HEK293 (cell line): ENCODE results near the gene GCLM.

Source experiments
- CTCF ChIA-PET: fragments of 350-600 bp; formaldehyde crosslinking; extraction: SDS; loops from one replicate; lab custom pipeline; 2021; ENCODE audit warnings: antibody characterized with exemption; lab: Yijun Ruan, JAX
- POLR2A ChIA-PET: fragments of 300-600 bp; formaldehyde crosslinking; extraction: SDS; loops from one replicate; lab custom pipeline; 2020; ENCODE audit warnings: antibody characterized with exemption, inconsistent platforms; lab: Yijun Ruan, JAX
- H3K27ac ChIP-seq: fragments of 200-500 bp; sonication (Bioruptor generic); 2 replicates; pipeline ENCODE4 v1.5.1; 2014; ENCODE audit warnings: low read depth, low read length, control low read depth, inconsistent platforms; ENCODE audit errors: extremely low read depth
- H3K36me3 ChIP-seq, 2 experiments: fragments of 200-500 bp in 1 of 2; sonication (Bioruptor generic) in 1 of 2; 1 replicate in 1 of 2; 2 replicates in 1 of 2; pipeline ENCODE4 v1.5.1; 2014 to 2017; ENCODE audit warnings: inconsistent platforms in 2 of 2, low read length in 2 of 2; ENCODE audit not compliant: control insufficient read depth in 2 of 2, insufficient read depth in 1 of 2
- H3K4me1 ChIP-seq: fragments of 200-500 bp; sonication (Bioruptor generic); 2 replicates; pipeline ENCODE4 v1.5.1; 2014; ENCODE audit warnings: mild to moderate bottlenecking, low read length, inconsistent platforms; ENCODE audit not compliant: control insufficient read depth, insufficient read depth
- H3K4me3 ChIP-seq: 2 replicates; pipeline ENCODE4 v1.5.1; 2011; ENCODE audit warnings: low read depth, mild to moderate bottlenecking, control low read depth, low read length, moderate library complexity
- H3K9me3 ChIP-seq: fragments of 200-500 bp; sonication (Bioruptor generic); 2 replicates; pipeline ENCODE4 v1.5.1; 2014; ENCODE audit warnings: low read depth, low read length, inconsistent platforms; ENCODE audit not compliant: control insufficient read depth, insufficient read depth
- BCL11B ChIP-seq: fragments of 450-650 bp; formaldehyde crosslinking; IDR thresholded peaks from 2 replicates; pipeline ENCODE4 v1.5.1; 2016; ENCODE audit warnings: low read depth, missing biosample characterization, missing genetic modification characterization
- MEIS1 ChIP-seq: sonication (generic); formaldehyde crosslinking; IDR thresholded peaks from 2 replicates; pipeline ENCODE4 v1.8.1; 2022; ENCODE audit warnings: missing genetic modification reagents, mild to moderate bottlenecking, borderline replicate concordance
- SCRT1 ChIP-seq: fragments of 450-650 bp; formaldehyde crosslinking; IDR thresholded peaks from 2 replicates; pipeline ENCODE4 v1.5.1; 2016; ENCODE audit warnings: missing biosample characterization, missing genetic modification characterization, borderline replicate concordance
- SP3 ChIP-seq: fragments of 450-650 bp; formaldehyde crosslinking; IDR thresholded peaks from 2 replicates; pipeline ENCODE4 v1.5.1; 2016; ENCODE audit warnings: missing biosample characterization, missing genetic modification characterization
- ZBTB17 ChIP-seq: fragments of 450-650 bp; formaldehyde crosslinking; IDR thresholded peaks from 2 replicates; pipeline ENCODE4 v1.5.1; 2016; ENCODE audit warnings: missing biosample characterization, missing genetic modification characterization
- ZBTB21 ChIP-seq: fragments of 450-650 bp; formaldehyde crosslinking; IDR thresholded peaks from 2 replicates; pipeline ENCODE4 v1.5.1; 2017; ENCODE audit warnings: missing biosample characterization, missing genetic modification characterization
- ZNF391 ChIP-seq: fragments of 450-650 bp; formaldehyde crosslinking; IDR thresholded peaks from 2 replicates; pipeline ENCODE4 v1.5.1; 2016; ENCODE audit warnings: low read depth, missing biosample characterization, missing genetic modification characterization, borderline replicate concordance
- ZNF398 ChIP-seq: fragments of 450-650 bp; formaldehyde crosslinking; IDR thresholded peaks from 2 replicates; pipeline ENCODE4 v1.5.1; 2017; ENCODE audit warnings: missing biosample characterization, missing genetic modification characterization
- ZNF501 ChIP-seq: fragments of 450-650 bp; formaldehyde crosslinking; IDR thresholded peaks from 2 replicates; pipeline ENCODE4 v1.5.1; 2016; ENCODE audit warnings: missing biosample characterization, missing genetic modification characterization
- ZNF514 ChIP-seq: fragments of 450-650 bp; formaldehyde crosslinking; IDR thresholded peaks from 2 replicates; pipeline ENCODE4 v1.5.1; 2016; ENCODE audit warnings: missing biosample characterization, missing genetic modification characterization
- ZNF530 ChIP-seq: fragments of 450-650 bp; formaldehyde crosslinking; IDR thresholded peaks from 2 replicates; pipeline ENCODE4 v1.5.1; 2016; ENCODE audit warnings: low read depth, missing biosample characterization, missing genetic modification characterization
- ZNF561 ChIP-seq: fragments of 450-650 bp; IDR thresholded peaks from 2 replicates; pipeline ENCODE4 v1.5.1; 2018; ENCODE audit warnings: missing biosample characterization, missing genetic modification characterization, borderline replicate concordance
- ZNF585B ChIP-seq: fragments of 450-650 bp; formaldehyde crosslinking; IDR thresholded peaks from 2 replicates; pipeline ENCODE4 v1.5.1; 2016; ENCODE audit warnings: missing biosample characterization, missing genetic modification characterization
- ZNF600 ChIP-seq: fragments of 450-650 bp; formaldehyde crosslinking; IDR thresholded peaks from 2 replicates; pipeline ENCODE4 v1.5.1; 2016; ENCODE audit warnings: missing biosample characterization, missing genetic modification characterization
- ZNF621 ChIP-seq: fragments of 450-650 bp; formaldehyde crosslinking; IDR thresholded peaks from 2 replicates; pipeline ENCODE4 v1.5.1; 2017; ENCODE audit warnings: missing biosample characterization, missing genetic modification characterization
- ZNF629 ChIP-seq: fragments of 450-650 bp; formaldehyde crosslinking; IDR thresholded peaks from 2 replicates; pipeline ENCODE4 v1.5.1; 2017; ENCODE audit warnings: missing biosample characterization, missing genetic modification characterization
- ZNF654 ChIP-seq: fragments of 450-650 bp; formaldehyde crosslinking; IDR thresholded peaks from 2 replicates; pipeline ENCODE4 v1.5.1; 2016; ENCODE audit warnings: low read depth, missing biosample characterization, missing genetic modification characterization
- ZNF677 ChIP-seq: fragments of 450-650 bp; IDR thresholded peaks from 2 replicates; pipeline ENCODE4 v1.5.0; 2018; ENCODE audit warnings: missing biosample characterization, mild to moderate bottlenecking, missing genetic modification characterization, moderate library complexity
- ZNF707 ChIP-seq: fragments of 450-650 bp; formaldehyde crosslinking; IDR thresholded peaks from 2 replicates; pipeline ENCODE4 v1.5.1; 2016; ENCODE audit warnings: missing biosample characterization, missing genetic modification characterization
- ZNF791 ChIP-seq: fragments of 450-650 bp; formaldehyde crosslinking; IDR thresholded peaks from 2 replicates; pipeline ENCODE4 v1.5.1; 2016; ENCODE audit warnings: missing biosample characterization, missing genetic modification characterization
- ZNF843 ChIP-seq: fragments of 450-650 bp; formaldehyde crosslinking; IDR thresholded peaks from 2 replicates; pipeline ENCODE4 v1.5.1; 2016; ENCODE audit warnings: missing biosample characterization, missing genetic modification characterization
- ZSCAN30 ChIP-seq: fragments of 450-650 bp; IDR thresholded peaks from 2 replicates; pipeline ENCODE4 v1.5.1; 2018; ENCODE audit warnings: missing biosample characterization, mild to moderate bottlenecking, missing genetic modification characterization, moderate library complexity
- TF ChIP-seq, protein P1 (sequence below): sonication (generic); formaldehyde crosslinking; IDR thresholded peaks from 2 replicates; pipeline ENCODE4 v1.8.1; 2022; ENCODE audit warnings: mild to moderate bottlenecking, moderate library complexity, missing genetic modification reagents
- TF ChIP-seq, protein P2 (sequence below): fragments of 450-650 bp; formaldehyde crosslinking; conservative IDR thresholded peaks from 2 replicates; pipeline ENCODE4 v1.5.1; 2016; ENCODE audit warnings: low read depth, missing biosample characterization, missing genetic modification characterization
- TF ChIP-seq, protein P3 (sequence below): fragments of 450-650 bp; formaldehyde crosslinking; IDR thresholded peaks from 2 replicates; pipeline ENCODE4 v1.5.1; 2017; ENCODE audit warnings: missing biosample characterization, missing genetic modification characterization

GCLM gene

GRCh38 chr1:93908394-93909145 is 660 bp downstream of the GCLM start (continued):
- TF ChIP-seq ZSCAN30 (tag by site-specific recombination), result peak; percentile 16; the same call in 1 of the 2 replicates
- TF ChIP-seq ZNF501 (tag by site-specific recombination), result no peak

- POLR2A ChIA-PET, result no interaction called here
- H3K4me3 ChIP-seq, result peak overlapping the region; percentile 87; the same call in 1 of the 2 replicates
- CTCF ChIA-PET, result interaction anchor here (0.6 to 1.2 kb wide), 4 partner anchors 21 to 460 kb away, joined by 3 to 4 read pairs (median 3); partner anchors contain the start of gene FNBP1L
- peaks cover 25% of the 10 kb centered on the region for H3K4me1 ChIP-seq
- no peaks in the 10 kb centered on the region for H3K36me3 ChIP-seq
- H3K9me3 ChIP-seq, result no peaks in the 10 kb centered on the region
- no peak overlapping the region for H3K27ac ChIP-seq
- TF ChIP-seq ZBTB21, result no peak
- TF ChIP-seq ZNF654, result no peak
- TF ChIP-seq, protein P1, sequence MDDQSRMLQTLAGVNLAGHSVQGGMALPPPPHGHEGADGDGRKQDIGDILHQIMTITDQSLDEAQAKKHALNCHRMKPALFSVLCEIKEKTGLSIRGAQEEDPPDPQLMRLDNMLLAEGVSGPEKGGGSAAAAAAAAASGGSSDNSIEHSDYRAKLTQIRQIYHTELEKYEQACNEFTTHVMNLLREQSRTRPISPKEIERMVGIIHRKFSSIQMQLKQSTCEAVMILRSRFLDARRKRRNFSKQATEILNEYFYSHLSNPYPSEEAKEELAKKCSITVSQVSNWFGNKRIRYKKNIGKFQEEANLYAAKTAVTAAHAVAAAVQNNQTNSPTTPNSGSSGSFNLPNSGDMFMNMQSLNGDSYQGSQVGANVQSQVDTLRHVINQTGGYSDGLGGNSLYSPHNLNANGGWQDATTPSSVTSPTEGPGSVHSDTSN (CRISPR knock-in tag), result no peak
- no peak for TF ChIP-seq ZNF843
- no peak for TF ChIP-seq SP3
- no peak for TF ChIP-seq ZNF391 (tag by site-specific recombination)
- 0 out of 2 replicates have a peak, but pooled peaks have one; percentile 13 for TF ChIP-seq ZSCAN30 (tag by site-specific recombination)
- TF ChIP-seq, protein P2, sequence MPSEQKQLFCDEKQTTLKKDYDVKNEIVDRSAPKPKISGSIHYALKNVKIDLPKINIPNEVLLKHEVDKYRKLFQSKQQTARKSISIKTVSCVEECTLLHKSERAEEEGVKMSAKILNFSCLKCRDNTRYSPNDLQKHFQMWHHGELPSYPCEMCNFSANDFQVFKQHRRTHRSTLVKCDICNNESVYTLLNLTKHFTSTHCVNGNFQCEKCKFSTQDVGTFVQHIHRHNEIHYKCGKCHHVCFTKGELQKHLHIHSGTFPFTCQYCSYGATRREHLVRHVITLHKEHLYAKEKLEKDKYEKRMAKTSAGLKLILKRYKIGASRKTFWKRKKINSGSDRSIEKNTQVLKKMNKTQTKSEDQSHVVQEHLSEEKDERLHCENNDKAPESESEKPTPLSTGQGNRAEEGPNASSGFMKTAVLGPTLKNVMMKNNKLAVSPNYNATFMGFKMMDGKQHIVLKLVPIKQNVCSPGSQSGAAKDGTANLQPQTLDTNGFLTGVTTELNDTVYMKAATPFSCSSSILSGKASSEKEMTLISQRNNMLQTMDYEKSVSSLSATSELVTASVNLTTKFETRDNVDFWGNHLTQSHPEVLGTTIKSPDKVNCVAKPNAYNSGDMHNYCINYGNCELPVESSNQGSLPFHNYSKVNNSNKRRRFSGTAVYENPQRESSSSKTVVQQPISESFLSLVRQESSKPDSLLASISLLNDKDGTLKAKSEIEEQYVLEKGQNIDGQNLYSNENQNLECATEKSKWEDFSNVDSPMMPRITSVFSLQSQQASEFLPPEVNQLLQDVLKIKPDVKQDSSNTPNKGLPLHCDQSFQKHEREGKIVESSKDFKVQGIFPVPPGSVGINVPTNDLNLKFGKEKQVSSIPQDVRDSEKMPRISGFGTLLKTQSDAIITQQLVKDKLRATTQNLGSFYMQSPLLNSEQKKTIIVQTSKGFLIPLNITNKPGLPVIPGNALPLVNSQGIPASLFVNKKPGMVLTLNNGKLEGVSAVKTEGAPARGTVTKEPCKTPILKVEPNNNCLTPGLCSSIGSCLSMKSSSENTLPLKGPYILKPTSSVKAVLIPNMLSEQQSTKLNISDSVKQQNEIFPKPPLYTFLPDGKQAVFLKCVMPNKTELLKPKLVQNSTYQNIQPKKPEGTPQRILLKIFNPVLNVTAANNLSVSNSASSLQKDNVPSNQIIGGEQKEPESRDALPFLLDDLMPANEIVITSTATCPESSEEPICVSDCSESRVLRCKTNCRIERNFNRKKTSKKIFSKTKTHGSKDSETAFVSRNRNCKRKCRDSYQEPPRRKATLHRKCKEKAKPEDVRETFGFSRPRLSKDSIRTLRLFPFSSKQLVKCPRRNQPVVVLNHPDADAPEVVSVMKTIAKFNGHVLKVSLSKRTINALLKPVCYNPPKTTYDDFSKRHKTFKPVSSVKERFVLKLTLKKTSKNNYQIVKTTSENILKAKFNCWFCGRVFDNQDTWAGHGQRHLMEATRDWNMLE (tag by site-specific recombination), result no peak
- TF ChIP-seq ZNF530 (tag by site-specific recombination), result no peak
- peak; percentile 84 for TF ChIP-seq ZNF600 (tag by site-specific recombination)
- TF ChIP-seq BCL11B, result no peak
- TF ChIP-seq ZNF629 (tag by site-specific recombination), result no peak
- TF ChIP-seq ZNF398 (tag by site-specific recombination), result no peak
- TF ChIP-seq ZNF677 (tag by site-specific recombination), result no peak
- TF ChIP-seq ZNF707 (tag by site-specific recombination), result no peak
- TF ChIP-seq, protein P3, sequence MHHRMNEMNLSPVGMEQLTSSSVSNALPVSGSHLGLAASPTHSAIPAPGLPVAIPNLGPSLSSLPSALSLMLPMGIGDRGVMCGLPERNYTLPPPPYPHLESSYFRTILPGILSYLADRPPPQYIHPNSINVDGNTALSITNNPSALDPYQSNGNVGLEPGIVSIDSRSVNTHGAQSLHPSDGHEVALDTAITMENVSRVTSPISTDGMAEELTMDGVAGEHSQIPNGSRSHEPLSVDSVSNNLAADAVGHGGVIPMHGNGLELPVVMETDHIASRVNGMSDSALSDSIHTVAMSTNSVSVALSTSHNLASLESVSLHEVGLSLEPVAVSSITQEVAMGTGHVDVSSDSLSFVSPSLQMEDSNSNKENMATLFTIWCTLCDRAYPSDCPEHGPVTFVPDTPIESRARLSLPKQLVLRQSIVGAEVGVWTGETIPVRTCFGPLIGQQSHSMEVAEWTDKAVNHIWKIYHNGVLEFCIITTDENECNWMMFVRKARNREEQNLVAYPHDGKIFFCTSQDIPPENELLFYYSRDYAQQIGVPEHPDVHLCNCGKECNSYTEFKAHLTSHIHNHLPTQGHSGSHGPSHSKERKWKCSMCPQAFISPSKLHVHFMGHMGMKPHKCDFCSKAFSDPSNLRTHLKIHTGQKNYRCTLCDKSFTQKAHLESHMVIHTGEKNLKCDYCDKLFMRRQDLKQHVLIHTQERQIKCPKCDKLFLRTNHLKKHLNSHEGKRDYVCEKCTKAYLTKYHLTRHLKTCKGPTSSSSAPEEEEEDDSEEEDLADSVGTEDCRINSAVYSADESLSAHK (tag by site-specific recombination), result no peak
- no peak for TF ChIP-seq ZNF585B
- TF ChIP-seq ZNF514 (tag by site-specific recombination), result no peak
- TF ChIP-seq MEIS1 (CRISPR knock-in tag), result no peak
- no peak for TF ChIP-seq ZNF621
- TF ChIP-seq ZBTB17 (tag by site-specific recombination), result peak; percentile 71
- 0 out of 2 replicates have a peak, but pooled peaks have one; percentile 25 for TF ChIP-seq ZNF561 (tag by site-specific recombination)
- TF ChIP-seq SCRT1 (tag by site-specific recombination), result no peak
- no peak for TF ChIP-seq ZNF791 (tag by site-specific recombination)
Measured at GRCh38 chr1:93907718-93908117, 1.5 kb downstream of the GCLM start.
